HG02970 (cell line): ENCODE measurements around the gene ASPHD2.

Source experiments
- ATAC-seq: cut with Tn5 transposase; IDR thresholded peaks from one replicate; pipeline ENCODE4 v1.9.1; 2021; ENCODE audit warnings: mild to moderate bottlenecking, moderate library complexity, moderate number of reproducible peaks; ENCODE audit not compliant: unreplicated experiment, low FRiP score

ASPHD2 gene

DNA sequence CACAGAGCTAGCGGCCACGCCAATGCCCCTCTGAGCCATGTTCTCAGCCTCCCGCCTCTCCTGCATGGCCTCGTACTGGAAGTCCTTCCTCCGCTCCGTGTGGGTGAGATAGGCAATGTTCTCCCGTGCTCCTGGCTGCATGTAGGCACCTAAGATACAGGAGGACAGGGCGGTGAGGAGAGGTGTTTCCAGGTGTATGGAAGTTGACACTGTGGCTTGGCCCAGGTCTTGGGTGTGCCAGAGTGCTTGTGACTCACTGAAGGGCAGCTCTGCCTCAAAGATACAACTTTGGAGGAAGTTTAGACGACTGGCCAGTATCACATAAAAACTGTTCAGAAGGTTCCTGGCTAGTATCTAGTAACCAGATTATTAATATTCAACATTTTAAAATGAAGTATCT is 63.2 kb downstream of the ASPHD2 start:
- no peak for ATAC-seq

DNA sequence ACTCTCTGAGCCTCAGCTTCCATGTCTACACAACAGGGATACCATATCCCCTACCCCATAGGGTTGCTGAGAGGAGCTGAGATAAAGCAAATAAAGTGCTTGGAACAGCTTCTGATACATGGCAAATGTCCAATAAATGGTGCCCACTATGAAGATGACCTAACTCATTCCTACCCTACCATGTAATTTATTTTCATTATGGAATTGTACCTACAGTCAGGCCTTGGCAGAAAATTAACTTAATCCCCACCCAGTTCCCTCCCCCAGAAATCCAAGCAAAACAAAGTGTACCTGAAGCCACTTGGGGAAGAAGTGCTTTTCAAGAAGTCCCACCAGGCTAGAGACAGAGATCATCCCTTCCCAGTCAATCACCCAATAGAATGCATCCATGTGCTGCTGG is 65.4 kb downstream of the ASPHD2 start:
- ATAC-seq, result no peak
